BLaER1 (cell line): ENCODE results near the gene FGF19.
A peak's percentile ranks its signal among the peaks of the same experiment; 100 is the strongest.

Experiments used
- H3K27ac ChIP-seq: shearing (Covaris generic); formaldehyde crosslinking; 2 replicates; pipeline ENCODE4 v1.8.1; 2022
- H3K27me3 ChIP-seq: shearing (Covaris generic); formaldehyde crosslinking; 2 replicates; pipeline ENCODE4 v1.8.1; 2022
- H3K36me3 ChIP-seq: shearing (Covaris generic); formaldehyde crosslinking; 2 replicates; pipeline ENCODE4 v1.8.1; 2022
- H3K4me1 ChIP-seq: shearing (Covaris generic); formaldehyde crosslinking; 2 replicates; pipeline ENCODE4 v1.8.1; 2022
- H3K4me2 ChIP-seq: shearing (Covaris generic); formaldehyde crosslinking; 2 replicates; pipeline ENCODE4 v1.8.1; 2022
- H3K4me3 ChIP-seq: shearing (Covaris generic); formaldehyde crosslinking; 2 replicates; pipeline ENCODE4 v1.8.1; 2022
- H3K9ac ChIP-seq: shearing (Covaris generic); formaldehyde crosslinking; 2 replicates; pipeline ENCODE4 v1.8.1; 2022
- H3K9me3 ChIP-seq: shearing (Covaris generic); formaldehyde crosslinking; 2 replicates; pipeline ENCODE4 v1.8.1; 2022
- H4K20me1 ChIP-seq: shearing (Covaris generic); formaldehyde crosslinking; 2 replicates; pipeline ENCODE4 v1.8.1; 2022
- Cebpa-rat ChIP-seq: shearing (Covaris generic); IDR thresholded peaks from 2 replicates; pipeline ENCODE4 v1.8.1; 2022

Gene FGF19

DNA sequence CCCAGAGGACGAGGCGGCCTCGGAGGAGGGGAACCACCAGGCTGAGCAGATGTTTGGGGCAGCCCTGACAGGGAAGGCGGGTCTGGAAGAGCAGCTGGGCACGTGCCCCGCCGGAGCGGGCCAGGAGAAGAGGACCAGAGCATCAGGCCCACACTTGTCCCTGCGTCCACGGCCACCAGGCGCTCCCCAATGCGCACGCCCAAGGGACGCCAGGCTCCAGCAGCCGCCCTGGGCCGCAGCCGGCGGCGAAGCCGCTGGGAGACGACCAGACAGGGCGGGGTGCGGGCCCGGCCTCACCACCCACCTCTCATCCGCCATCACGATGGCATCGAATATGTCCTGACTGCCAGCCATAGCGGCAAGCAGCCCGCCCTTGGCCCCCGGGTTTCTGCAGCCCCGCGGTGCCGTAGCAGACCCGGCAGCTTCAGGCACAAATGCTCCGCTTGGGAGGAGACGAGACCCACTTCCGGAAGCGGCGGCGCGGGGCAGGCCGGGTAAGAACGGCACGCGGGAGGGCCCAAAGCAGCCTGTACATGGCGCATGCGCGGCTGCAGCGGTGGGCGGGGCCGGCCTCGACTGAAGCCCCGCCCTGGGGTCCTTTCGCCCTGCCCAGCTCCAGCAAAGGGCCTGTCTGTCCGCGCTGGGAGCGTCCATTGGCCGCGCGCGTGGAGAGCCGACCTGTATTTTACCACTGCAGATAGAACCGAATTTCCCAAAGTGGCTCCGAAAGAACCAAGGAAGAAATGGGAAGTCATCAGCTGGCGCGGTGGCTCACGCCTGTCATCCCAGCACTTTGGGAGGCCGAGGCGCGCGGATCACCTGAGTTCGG lies 28.7 kb downstream of the FGF19 start, which contains the start of gene LTO1:
LTO1 (minus strand) TSS at position 468 of the 829 bp plus-strand sequence; CDS start at position 354, 114 bp downstream.
- peak within 1 kb of the TSS; percentile 85 for H3K4me3 ChIP-seq
- peaks cover 30% of the 10 kb centered on the region for H3K36me3 ChIP-seq
- H3K27ac ChIP-seq: peak within 1 kb of the TSS; percentile 91
- no peak for TF ChIP-seq Cebpa-rat
- H3K4me2 ChIP-seq: peak within 1 kb of the TSS; percentile 97
- H3K4me1 ChIP-seq: peaks cover 29% of the 10 kb centered on the region
- peak within 1 kb of the TSS; percentile 90 for H3K9ac ChIP-seq
- H4K20me1 ChIP-seq: peaks cover 50% of the 10 kb centered on the region
- no peaks in the 10 kb centered on the region for H3K9me3 ChIP-seq
- H3K27me3 ChIP-seq: no peaks in the 10 kb centered on the region

DNA sequence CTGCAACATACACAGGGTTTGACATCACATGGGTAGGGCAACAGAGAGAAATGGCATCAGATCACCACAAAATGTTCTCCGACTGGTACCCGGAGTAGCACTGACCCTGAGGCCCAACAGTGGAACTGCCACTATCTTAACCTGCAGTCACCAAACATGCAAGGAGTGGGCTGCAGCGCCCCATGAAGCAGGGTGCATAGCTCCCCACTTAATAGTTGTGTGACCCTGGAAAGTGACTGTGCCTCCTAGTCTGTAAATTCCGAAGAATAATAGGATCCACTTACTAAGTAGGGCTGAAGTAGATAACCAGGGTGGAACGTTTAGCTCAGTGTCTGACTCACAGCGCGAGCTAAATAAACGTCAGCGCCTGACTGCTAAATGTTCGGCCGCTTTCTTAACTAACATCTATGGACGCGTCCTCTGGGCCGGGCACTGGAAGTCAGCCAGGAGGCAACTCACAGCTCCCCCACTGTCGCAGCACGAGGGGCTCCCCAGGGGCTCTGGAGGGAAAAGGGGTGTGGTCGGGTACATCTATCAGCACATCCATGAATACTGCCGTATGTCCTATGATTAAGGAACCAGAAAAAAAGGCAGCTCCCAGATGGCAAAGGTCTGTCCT lies 29.4 kb downstream of the FGF19 start:
- peak overlapping the region; percentile 90 for H3K9ac ChIP-seq
- H3K27me3 ChIP-seq: no peaks in the 10 kb centered on the region
- H3K9me3 ChIP-seq: no peaks in the 10 kb centered on the region
- H3K4me2 ChIP-seq: peak overlapping the region; percentile 97
- H3K36me3 ChIP-seq: peaks cover 34% of the 10 kb centered on the region
- H3K27ac ChIP-seq: peak overlapping the region; percentile 91
- peak overlapping the region; percentile 85 for H3K4me3 ChIP-seq
- TF ChIP-seq Cebpa-rat: no peak
- peaks cover 37% of the 10 kb centered on the region for H3K4me1 ChIP-seq
- peaks cover 58% of the 10 kb centered on the region for H4K20me1 ChIP-seq

DNA sequence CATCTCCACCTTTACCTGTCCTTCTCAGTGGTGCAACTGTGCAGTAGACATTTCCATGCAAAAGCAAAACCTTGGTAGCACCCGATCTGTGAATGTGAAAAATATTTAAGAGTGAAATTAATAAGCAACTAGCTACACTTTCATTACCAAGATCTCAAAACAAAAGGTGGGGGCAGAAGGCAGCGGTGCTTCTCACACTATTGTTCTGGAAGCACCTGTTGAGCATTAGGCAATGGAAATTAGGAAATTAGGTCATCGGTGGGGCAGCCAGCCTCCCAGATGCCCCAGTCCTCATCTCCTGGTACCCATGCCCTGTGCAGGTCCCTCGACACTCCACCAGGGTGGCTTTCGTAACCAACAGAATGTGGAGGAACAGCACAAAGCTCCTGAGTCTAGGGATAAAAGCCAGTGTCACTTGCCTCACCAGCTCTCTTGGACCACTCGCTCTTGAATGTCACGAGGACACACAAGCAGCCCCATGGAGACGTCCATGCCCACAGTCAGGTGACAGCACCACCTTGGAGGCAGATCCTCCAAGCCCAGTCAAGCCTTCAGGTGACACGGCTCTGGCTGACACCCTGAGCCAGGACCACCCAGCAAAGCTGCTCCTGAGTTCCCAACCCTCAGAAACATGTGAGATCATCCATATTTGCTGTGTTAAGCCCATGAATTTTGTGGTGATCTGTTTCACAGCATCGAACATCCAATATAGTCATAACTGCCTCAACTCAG lies 31.9 kb downstream of the FGF19 start:
- Histone ChIP-seq H3K27me3 (no peaks in the 10 kb centered on the region), H3K27ac (no peak overlapping the region), H3K9me3 (no peaks in the 10 kb centered on the region), H4K20me1 (peaks cover 79% of the 10 kb centered on the region), H3K9ac (0 out of 2 replicates have a peak overlapping the region, but pooled peaks have one; percentile 16), H3K4me2 (no peak overlapping the region), H3K36me3 (peaks cover 49% of the 10 kb centered on the region), H3K4me3 (no peak overlapping the region), H3K4me1 (peaks cover 55% of the 10 kb centered on the region)
- no peak for TF ChIP-seq Cebpa-rat

DNA sequence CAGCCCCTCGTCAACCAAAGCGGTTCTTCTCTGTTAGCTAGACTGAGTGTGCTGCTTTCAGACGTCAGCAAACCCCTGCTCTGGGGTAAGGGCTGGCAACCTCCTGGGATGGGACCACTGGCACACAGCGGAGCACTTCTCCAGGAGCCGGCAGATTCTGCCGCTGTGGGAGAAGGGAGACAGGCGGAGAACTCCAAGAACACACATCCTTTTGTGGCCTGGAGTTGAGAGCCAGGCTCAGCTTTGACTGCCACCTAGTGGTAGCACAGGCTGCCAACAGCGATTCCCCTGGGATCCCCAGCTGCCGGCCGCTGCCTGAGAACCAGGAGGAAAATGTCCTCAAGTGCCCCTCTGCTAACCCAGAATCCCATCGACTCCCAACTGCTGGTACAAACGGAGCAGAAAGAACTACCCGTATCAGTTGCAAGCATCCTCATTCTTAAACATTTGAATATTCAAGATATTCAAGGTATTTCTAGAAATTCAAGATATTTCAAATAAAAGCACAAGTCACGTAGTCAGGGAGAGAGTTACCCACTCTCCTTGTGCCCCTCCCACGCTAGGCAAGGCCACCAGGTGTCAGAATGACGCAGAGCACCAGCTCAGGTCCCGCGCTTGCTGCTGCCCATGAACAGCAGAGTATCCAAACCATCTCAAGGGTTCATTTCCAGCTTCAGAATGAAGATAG lies 33.5 kb downstream of the FGF19 start:
- H3K27ac ChIP-seq: no peak overlapping the region
- peaks cover 94% of the 10 kb centered on the region for H4K20me1 ChIP-seq
- H3K9me3 ChIP-seq: no peaks in the 10 kb centered on the region
- peaks cover 63% of the 10 kb centered on the region for H3K36me3 ChIP-seq
- no peaks in the 10 kb centered on the region for H3K27me3 ChIP-seq
- no peak overlapping the region for H3K4me3 ChIP-seq
- H3K4me2 ChIP-seq: peak overlapping the region; percentile 23
- H3K9ac ChIP-seq: no peak overlapping the region
- H3K4me1 ChIP-seq: peaks cover 57% of the 10 kb centered on the region
- TF ChIP-seq Cebpa-rat: no peak

DNA sequence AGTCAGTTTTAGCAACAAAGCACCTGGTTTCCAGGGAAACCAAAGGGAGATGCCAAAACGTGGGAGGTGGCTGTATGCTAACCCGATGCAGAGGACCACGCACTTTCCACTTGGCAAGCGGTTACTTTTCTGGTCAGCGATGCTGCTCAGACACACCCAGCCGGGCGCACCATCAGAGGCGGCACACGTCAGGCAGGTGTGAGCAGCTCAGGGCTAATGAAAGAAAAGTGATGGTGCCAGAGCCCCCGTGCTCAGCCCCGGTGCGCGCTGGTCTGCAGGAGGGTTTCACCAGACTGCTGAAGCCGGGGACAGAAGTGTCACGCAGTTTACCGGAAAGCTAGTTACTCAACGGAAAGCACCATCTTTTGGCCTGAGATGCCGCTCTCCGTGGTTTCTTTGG lies 34.3 kb downstream of the FGF19 start:
- H3K36me3 ChIP-seq: peaks cover 67% of the 10 kb centered on the region
- H3K4me2 ChIP-seq: no peak overlapping the region
- no peak overlapping the region for H3K27ac ChIP-seq

DNA sequence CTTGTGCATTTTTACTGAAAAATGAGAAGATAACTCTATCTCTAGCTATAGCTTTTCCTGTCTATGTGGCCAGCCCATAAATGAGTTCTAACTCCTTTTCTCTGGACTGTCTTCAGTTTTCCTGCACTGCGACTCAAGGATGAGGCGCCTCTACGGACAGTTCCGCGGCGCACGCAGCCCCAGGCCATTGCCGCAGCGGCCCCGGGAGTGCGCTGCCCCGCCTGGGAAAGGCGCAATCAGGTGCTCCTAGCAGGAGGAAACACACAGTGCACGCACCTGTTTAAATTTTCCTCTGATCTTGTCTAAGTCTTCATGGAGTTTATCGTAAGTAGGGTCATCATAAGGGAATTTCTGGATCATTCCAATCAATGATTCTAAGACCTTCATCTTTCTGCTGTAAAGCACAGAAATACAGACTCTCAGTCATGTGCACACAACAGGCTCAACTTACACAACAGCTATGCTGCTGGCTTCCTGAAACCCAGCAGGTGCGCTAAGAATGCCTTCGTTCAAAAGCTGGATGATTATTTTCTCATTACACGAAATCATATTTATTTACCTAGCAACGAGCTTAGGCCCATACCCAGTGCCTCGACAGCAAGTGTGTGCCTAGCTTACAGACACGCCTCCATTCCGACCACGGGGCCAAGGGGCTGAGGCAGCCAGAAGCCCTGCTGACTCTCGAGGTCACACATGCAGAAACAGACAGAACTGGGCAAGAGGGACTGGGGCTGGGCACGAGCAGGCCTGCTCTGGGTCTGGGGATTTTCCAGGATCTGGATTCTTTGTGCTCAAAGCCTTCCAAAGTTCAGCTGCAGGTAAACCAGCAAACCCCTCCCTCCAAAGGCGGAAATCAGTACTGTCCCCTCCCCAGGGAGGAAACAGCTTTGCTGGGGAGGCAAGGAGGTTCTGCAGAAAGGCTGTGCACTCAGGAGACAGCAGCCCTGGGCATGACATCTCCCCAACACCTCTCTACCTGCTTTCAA lies 35.9 kb downstream of the FGF19 start:
- no peaks in the 10 kb centered on the region for H3K27me3 ChIP-seq
- H3K9me3 ChIP-seq: no peaks in the 10 kb centered on the region
- H3K4me1 ChIP-seq: peaks cover 63% of the 10 kb centered on the region
- no peak for TF ChIP-seq Cebpa-rat
- H3K9ac ChIP-seq: peak overlapping the region; percentile 69
- peak overlapping the region; percentile 52 for H3K4me2 ChIP-seq
- no peak overlapping the region for H3K4me3 ChIP-seq
- H4K20me1 ChIP-seq: peaks cover 96% of the 10 kb centered on the region
- H3K27ac ChIP-seq: no peak overlapping the region
- peaks cover 71% of the 10 kb centered on the region for H3K36me3 ChIP-seq

More for the DNA sequence above, 34.3 kb downstream of the FGF19 start:
- H4K20me1 ChIP-seq: peaks cover 96% of the 10 kb centered on the region
- no peak for TF ChIP-seq Cebpa-rat
- peaks cover 63% of the 10 kb centered on the region for H3K4me1 ChIP-seq
- no peaks in the 10 kb centered on the region for H3K9me3 ChIP-seq
- no peak overlapping the region for H3K4me3 ChIP-seq
- no peaks in the 10 kb centered on the region for H3K27me3 ChIP-seq
- H3K9ac ChIP-seq: no peak overlapping the region

DNA sequence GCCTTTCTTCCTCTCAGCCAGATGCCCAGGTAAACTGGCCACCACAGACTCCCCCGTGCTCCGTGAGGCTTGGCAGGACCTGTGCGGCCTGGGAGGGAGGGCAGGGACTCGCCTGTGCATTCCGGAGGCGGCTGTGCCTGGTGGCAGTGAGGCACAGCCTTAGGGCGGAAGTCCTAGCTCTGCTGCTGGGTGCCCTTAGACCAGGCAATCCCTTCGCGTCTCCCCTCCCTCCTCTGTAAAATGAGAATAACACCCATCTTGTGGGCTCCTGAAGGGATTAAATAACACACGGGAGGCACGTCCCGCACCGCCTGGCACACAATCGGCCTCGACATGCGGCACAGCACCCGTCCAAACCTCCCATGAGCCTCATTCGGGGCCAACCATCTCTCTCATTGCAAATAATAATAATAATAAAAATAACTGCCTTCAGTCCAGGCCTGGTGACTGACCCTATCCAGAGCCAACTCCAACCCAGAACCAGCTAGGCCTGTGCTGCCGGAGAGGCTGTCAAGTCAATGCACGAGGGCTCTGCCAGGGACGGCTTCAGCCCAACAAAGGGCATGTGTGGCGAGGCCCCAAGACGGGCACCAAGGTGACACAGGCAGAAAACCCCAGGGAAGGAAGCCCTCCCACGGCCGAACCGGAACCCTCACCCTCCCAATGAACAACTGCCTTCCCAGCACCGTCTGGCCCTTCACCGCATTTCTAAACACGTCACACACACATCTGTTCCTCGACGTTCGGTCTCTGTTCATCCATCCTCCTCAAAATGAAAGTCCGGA lies 36.9 kb downstream of the FGF19 start:
- Histone ChIP-seq H3K36me3 (peaks cover 61% of the 10 kb centered on the region), H3K9me3 (no peaks in the 10 kb centered on the region), H3K27ac (no peak overlapping the region)

DNA sequence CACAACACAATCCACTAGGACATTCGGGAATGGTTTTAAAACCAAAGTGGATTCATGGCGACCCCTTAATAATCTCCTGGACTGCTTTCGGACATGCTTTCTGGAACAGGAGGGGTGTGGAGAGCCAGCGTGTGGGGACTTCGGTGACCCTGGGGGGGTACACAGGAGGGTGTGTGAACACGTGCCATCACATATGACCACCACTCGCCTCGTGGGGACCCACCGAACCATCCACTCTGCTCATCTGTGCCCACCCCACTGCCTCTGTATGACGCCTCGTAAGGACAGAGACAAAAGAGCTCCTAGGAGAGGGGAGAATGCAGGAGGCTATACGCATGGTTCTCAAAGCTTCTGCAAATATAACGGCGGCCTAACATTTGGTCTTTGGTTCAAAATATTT lies 37.6 kb downstream of the FGF19 start:
- no peaks in the 10 kb centered on the region for H3K27me3 ChIP-seq
- H3K9ac ChIP-seq: no peak overlapping the region
- peaks cover 79% of the 10 kb centered on the region for H3K4me1 ChIP-seq
- TF ChIP-seq Cebpa-rat: no peak
- peaks cover 54% of the 10 kb centered on the region for H3K36me3 ChIP-seq
- no peak overlapping the region for H3K4me2 ChIP-seq
- no peak overlapping the region for H3K27ac ChIP-seq
- H3K9me3 ChIP-seq: no peaks in the 10 kb centered on the region
- H4K20me1 ChIP-seq: peaks cover 88% of the 10 kb centered on the region
- H3K4me3 ChIP-seq: no peak overlapping the region

More for the DNA sequence above, 36.9 kb downstream of the FGF19 start:
- Histone ChIP-seq H4K20me1 (peaks cover 95% of the 10 kb centered on the region), H3K4me2 (no peak overlapping the region), H3K4me1 (peaks cover 73% of the 10 kb centered on the region), H3K4me3 (no peak overlapping the region), H3K9ac (no peak overlapping the region), H3K27me3 (no peaks in the 10 kb centered on the region)
- TF ChIP-seq Cebpa-rat: no peak
